Jurkat, Clone E6-1 (cell line): Measurements from ENCODE around the gene LRMDA.

Source experiments
- DNase-seq: peaks from one replicate; pipeline ENCODE4 v3.0.0-alpha.2; 2011; ENCODE audit warnings: low read depth, low spot score
- H3K4me3 ChIP-seq: 2 replicates; pipeline ENCODE4 v1.5.1; 2011; ENCODE audit warnings: mild to moderate bottlenecking, low read length, control low read depth, moderate library complexity

The LRMDA gene

GRCh38 chr10:76015245-76015644 is 583.8 kb downstream of the LRMDA start:
- H3K4me3 ChIP-seq, result no peak overlapping the region
- DNase-seq, result no peak

- H3K4me3 ChIP-seq, result no peak overlapping the region
These were observed 585.8 kb downstream of the LRMDA start for GRCh38 chr10:76017026-76017732.

GRCh38 chr10:76017733-76018433 is 586.5 kb downstream of the LRMDA start:
- no peak for DNase-seq
- H3K4me3 ChIP-seq, result no peak overlapping the region

More at GRCh38 chr10:76017026-76017732, 585.8 kb downstream of the LRMDA start:
- DNase-seq, result no peak

- no peak for DNase-seq
- no peak overlapping the region for H3K4me3 ChIP-seq
These were observed 589.2 kb downstream of the LRMDA start for GRCh38 chr10:76020630-76021029.

DNA sequence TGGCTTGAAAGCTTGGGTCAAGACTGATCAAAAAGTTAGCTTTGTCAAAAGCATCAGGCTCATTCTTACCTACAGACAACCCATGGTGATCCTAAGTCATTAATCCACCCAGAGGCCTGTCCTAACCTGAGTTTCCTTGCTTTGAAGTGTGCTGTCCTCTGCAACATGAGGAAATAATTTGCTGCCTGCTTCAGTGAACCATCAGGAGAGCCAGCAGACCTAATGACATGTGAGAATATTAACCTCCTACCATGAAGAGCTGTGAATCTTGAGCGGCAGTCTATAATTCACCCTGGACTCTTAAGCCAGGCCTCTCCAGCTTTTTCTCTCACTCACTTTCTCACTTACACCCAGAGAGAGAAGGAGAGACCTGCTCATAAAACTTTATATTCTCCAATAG is 590.0 kb downstream of the LRMDA start:
- DNase-seq, result no peak
- no peak overlapping the region for H3K4me3 ChIP-seq

DNA sequence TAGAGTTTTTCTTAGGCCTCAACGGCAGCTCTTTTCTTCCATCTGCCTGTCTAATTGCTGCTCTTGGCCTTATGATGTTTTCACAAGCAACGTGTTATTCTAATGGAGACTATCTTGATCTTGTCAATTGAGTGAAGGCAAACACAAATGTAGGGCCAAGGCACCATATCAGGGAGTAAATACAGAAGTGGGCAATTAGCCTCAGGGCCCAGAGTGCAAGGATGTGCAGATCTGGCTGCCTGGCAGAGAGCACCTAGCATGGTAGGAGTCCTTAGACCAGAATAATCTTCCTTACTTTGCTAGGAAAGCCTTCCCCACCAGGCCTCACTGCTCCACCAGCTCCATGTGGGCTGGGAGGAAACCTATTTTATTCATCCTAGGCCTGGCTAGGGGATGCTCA is 590.9 kb downstream of the LRMDA start:
- DNase-seq, result no peak
- H3K4me3 ChIP-seq, result no peak overlapping the region

- no peak overlapping the region for H3K4me3 ChIP-seq
- DNase-seq, result no peak
These were observed 591.6 kb downstream of the LRMDA start for GRCh38 chr10:76023007-76023406.

DNA sequence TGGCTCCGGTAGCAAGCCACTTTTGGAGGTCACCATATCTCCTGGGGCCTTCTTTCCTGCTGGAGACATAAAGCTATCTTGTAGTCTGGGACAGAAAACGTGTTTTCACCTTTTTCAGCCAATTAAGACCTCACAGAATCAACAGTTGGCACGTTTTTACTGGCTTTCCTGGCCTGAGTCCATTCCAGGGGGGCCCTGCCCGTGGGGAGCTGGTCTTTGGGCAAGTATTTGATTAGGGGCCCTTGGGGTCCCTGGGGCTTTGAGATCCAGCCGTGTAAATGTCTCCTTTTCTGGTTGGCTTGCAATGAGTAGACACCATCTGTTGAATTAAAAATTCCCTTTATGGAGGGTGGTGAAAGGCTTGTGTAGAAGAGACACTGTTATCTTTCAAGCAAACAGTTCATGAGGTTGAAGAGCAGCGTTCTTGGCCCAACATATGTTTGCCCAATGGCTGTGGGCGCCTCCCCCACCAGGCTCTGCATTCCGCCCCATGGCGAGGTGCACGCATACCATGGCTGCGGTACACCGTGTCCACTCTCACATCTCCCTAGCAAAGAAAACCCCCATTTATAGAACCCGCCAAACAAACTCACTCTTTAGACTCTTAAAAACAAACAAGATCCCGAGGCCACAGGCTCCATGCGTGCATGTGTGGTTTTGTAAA is 593.2 kb downstream of the LRMDA start:
- DNase-seq, result no peak
- no peak overlapping the region for H3K4me3 ChIP-seq

DNA sequence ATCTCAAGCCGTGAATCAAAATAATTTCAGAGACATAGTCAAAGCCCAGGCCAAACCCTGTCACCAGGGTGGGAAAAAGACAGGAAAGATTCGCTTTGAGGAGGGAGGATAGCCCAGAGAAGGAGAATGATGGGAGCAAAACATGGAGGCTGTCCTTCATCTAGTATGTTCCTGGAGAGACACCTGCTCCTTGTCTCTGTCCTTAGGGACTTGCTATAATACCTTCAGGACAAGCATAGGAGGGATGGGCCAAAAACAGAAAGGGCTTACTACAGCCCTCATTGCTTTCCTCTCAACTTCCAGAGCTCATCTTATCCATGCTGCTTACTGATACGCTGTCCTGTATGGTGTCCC is 593.7 kb downstream of the LRMDA start:
- no peak for DNase-seq

GRCh38 chr10:76026176-76026771 is 594.9 kb downstream of the LRMDA start:
- no peak for DNase-seq
- H3K4me3 ChIP-seq, result no peak overlapping the region

More for the DNA sequence above, 593.7 kb downstream of the LRMDA start:
- H3K4me3 ChIP-seq, result no peak overlapping the region

GRCh38 chr10:76026905-76027304 is 595.5 kb downstream of the LRMDA start:
- no peak for DNase-seq
- no peak overlapping the region for H3K4me3 ChIP-seq

- no peak for DNase-seq
- no peak overlapping the region for H3K4me3 ChIP-seq
These were observed 598.4 kb downstream of the LRMDA start for GRCh38 chr10:76029782-76030181.

DNA sequence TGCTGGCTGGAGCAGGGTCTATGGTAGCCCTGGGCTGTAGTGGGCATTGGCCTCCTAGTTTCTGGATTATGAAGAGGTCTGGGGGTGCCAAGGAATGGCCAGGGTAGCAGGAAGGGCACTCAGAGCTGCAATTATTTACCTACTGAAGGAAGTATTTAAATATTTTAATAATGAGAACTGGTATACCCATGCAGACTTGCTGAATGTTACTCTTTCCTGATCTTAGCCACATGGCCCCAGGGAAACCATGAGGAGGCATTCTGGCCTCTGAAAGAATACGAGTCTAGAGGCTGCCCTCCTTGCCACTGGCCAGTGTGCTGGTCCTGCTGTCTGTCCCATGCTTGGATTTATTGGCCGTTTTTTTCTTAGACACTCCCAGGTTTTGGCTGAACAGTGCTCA is 599.7 kb downstream of the LRMDA start:
- no peak overlapping the region for H3K4me3 ChIP-seq

DNA sequence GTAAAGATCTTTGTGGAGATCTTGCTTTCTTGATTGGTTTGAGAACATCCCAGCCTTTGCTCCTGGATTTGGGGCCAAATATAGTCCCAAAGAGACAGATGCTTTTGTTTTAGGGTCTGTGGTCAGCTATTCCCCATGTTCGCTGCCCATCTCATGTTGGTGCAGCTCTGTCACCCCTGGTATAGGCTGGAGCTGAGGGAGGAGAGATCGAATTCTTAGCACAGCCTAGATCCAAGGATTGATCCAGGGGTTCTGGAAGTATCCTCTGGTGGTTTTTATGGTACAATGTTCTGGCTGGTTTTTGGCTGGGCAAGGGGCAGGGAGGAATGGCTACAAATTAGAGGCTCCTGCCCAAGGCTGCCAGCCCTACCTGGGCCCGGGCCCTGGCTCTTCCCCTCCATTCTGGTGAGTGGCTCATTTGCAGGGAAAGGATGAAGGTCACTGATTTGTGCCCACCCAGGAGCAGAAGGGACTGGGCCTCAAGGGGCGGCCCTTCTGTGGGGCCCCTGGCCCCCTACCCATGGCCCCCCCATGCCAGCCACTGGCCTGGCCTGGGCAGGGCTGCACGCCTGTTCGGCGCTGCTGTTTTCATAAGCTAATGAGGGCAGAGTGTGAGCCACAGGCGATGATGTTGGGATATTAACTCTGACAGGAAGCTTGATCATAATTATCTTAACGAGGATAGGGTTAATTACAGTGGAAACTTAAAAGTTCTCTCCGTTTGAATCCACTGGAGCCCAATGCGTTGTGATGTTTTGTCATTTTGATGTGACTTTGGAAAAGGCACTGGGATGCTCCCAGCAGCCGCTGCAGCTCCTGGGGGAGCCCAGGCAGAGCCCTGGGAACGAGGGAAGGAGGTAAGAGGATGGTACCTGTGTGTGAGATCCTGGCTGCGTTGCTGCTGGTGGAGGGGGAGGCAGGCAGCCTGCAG is 600.6 kb downstream of the LRMDA start:
- H3K4me3 ChIP-seq, result no peak overlapping the region
- DNase-seq, result no peak

More for the DNA sequence above, 599.7 kb downstream of the LRMDA start:
- no peak for DNase-seq

GRCh38 chr10:76032700-76033039 is 601.2 kb downstream of the LRMDA start:
- no peak overlapping the region for H3K4me3 ChIP-seq
- no peak for DNase-seq

DNA sequence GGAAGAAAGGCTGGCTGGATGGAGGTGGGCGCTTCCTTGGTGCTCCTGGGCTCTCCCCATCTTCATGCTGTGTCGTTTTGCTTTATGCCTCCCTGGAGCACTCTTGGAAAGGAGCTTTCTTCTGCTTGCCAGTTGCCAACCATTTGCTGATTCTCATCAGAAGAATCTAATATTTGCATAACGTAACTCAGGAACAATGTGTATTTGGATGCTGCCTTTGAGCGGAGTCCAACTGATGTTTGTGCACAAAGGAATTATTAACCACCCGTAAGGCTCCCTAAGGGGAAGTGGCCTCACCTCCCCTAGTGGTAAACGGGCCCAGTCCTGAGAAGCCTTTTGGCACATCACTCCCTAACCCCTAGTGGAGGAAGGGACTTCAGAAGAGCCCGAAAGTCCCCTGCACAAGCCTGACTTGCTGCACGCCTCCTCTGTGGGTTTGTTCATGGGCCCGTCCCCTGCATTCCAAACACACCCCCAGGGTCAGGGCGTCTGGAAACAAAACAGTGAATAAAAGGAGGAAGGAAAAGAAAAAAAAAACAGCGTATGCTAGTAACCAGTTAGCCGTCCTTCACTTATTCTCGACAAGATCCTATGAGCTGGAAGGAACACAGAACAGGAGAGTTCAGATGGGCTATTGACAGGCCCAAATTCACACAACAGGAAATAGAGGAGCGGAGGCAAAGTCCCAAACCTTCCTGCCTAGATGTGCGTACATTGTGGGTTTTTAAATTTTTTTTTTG is 602.2 kb downstream of the LRMDA start:
- H3K4me3 ChIP-seq, result no peak overlapping the region
- DNase-seq, result no peak

DNA sequence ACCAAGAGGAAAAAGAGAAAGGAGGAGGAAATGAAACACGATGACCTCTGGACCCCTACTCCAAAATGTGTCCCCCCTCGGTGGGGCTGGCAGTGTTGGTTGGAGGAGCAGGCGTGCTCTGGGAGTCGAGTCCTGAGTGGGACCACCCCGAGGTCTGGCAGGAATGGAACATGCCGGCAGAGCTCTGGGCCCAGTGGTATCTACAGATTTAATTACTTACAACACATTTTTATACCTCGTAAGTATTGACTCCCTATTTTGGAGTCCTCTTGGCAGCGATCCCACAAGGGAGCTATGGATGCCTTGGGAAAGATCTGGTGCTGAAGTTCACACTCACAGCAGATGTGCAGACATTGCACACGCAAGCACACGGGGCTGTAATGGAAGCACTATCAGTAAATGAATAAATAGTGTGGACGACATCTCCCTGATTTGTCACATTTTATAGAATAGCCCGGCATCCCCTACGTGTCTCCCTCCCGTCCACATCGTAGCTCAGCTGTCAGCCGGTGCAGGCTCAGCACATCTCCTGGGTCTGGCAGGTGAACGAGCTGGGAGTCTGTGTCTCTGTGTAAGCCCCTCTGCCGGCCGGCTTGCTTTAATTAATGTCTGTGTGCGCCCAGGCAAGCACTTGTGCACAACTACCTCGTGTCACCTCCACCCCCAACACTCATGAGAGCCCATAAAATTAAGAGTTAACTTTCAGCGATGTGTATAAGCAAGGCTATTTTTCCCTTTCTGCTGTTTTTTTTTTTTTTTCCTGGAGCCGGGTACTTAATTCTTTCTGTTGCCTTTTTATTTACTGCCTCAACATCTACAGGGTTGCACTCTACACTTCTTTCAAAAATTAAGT is 603.2 kb downstream of the LRMDA start:
- DNase-seq, result no peak
- H3K4me3 ChIP-seq, result no peak overlapping the region
